ENCODE results near the gene SDS.

GRCh38 chr12:113422030-113422885 lies 18.6 kb upstream of the SDS start, which contains the start of gene SDSL:
- no peak for TF ChIP-seq GATA2 (IDR thresholded peaks at IDR 0.05; ENCODE audit: low read depth, low read length)
- TF ChIP-seq GATA3 (IDR thresholded peaks at IDR 0.05; ENCODE audit: low read depth, low read length) = no peak

All from SH-SY5Y (cell line).